Neural progenitor cell (in vitro differentiated cells): ENCODE results near the gene ASXL1. TPM values are rescaled to one million over a fixed set of nuclear protein-coding genes. Genes with fewer than 3 reads are reported as not detected.

ENCODE experiments used
- DNase-seq: peaks from one replicate; pipeline ENCODE4 v3.0.0-alpha.2; 2016; ENCODE audit warnings: low spot score
- H2AFZ ChIP-seq: fragments of 200-600 bp; sonication (generic); replicated peaks from 2 replicates; pipeline ENCODE4 v1.6.1; 2016; ENCODE audit warnings: antibody characterized with exemption
- H3F3A ChIP-seq: fragments of 200-600 bp; sonication (generic); 2 replicates; pipeline ENCODE4 v1.6.1; 2016; ENCODE audit warnings: antibody characterized with exemption, low read depth
- H3K27ac ChIP-seq: fragments of 200-600 bp; sonication (generic); 2 replicates; pipeline ENCODE4 v1.5.1; 2016; ENCODE audit warnings: mild to moderate bottlenecking
- H3K27me3 ChIP-seq: fragments of 200-600 bp; sonication (generic); 2 replicates; pipeline ENCODE4 v1.6.1; 2016; ENCODE audit warnings: mild to moderate bottlenecking, moderate library complexity
- H3K36me3 ChIP-seq: fragments of 200-600 bp; sonication (generic); 2 replicates; pipeline ENCODE4 v1.5.1; 2016
- H3K4me1 ChIP-seq: fragments of 200-600 bp; sonication (generic); 2 replicates; pipeline ENCODE4 v1.6.1; 2016; ENCODE audit warnings: mixed run types
- H3K4me2 ChIP-seq: fragments of 200-600 bp; sonication (generic); 2 replicates; pipeline ENCODE4 v1.6.1; 2016
- H3K4me3 ChIP-seq: fragments of 200-600 bp; sonication (generic); 2 replicates; pipeline ENCODE4 v1.5.1; 2016
- H3K79me2 ChIP-seq: fragments of 200-600 bp; sonication (generic); 2 replicates; pipeline ENCODE4 v1.6.1; 2016; ENCODE audit warnings: low read depth
- H3K9ac ChIP-seq: fragments of 200-600 bp; sonication (generic); 2 replicates; pipeline ENCODE4 v1.6.1; 2016
- H3K9me3 ChIP-seq: fragments of 200-600 bp; sonication (generic); 2 replicates; pipeline ENCODE4 v1.5.1; 2016; ENCODE audit warnings: low read depth
- H4K20me1 ChIP-seq: fragments of 200-600 bp; sonication (generic); 2 replicates; pipeline ENCODE4 v1.6.1; 2016; ENCODE audit warnings: low read depth
- H3K27ac Mint-ChIP-seq: 3 replicates; pipeline ENCODE4 v1.8.0; 2021; ENCODE audit warnings: mixed read lengths
- H3K27me3 Mint-ChIP-seq: 2 replicates; pipeline ENCODE4 v1.8.0; 2022; ENCODE audit warnings: low read depth, mild to moderate bottlenecking, inconsistent platforms, moderate library complexity, mixed read lengths; ENCODE audit not compliant: insufficient read depth
- H3K36me3 Mint-ChIP-seq: 3 replicates; pipeline ENCODE4 v1.8.0; 2021; ENCODE audit warnings: mixed read lengths
- H3K4me1 Mint-ChIP-seq: 3 replicates; pipeline ENCODE4 v1.8.0; 2021; ENCODE audit warnings: mixed read lengths
- H3K4me3 Mint-ChIP-seq: 3 replicates; pipeline ENCODE4 v1.8.0; 2021; ENCODE audit warnings: mild to moderate bottlenecking, moderate library complexity, mixed read lengths
- H3K9me3 Mint-ChIP-seq: 3 replicates; pipeline ENCODE4 v1.8.0; 2020; ENCODE audit warnings: mixed read lengths
- CTCF ChIP-seq: fragments of 200-600 bp; sonication (generic); IDR thresholded peaks from 2 replicates; pipeline ENCODE4 v1.5.1; 2017; ENCODE audit warnings: antibody characterized with exemption, mild to moderate bottlenecking
- EZH2 ChIP-seq: fragments of 200-600 bp; sonication (generic); IDR thresholded peaks from 2 replicates; pipeline ENCODE4 v1.6.1; 2017; ENCODE audit warnings: antibody characterized with exemption, mild to moderate bottlenecking, moderate library complexity
- EZH2phosphoT487 ChIP-seq: fragments of 200-600 bp; sonication (generic); IDR thresholded peaks from 2 replicates; pipeline ENCODE4 v1.6.1; 2017; ENCODE audit warnings: antibody characterized with exemption
- total RNA-seq: library from RNA; depleted of rRNA; stranded (reverse); fragments of >200 nt; gene quantifications from 2 replicates; pipeline ENCODE4 v1.2.3, GENCODE V29; 2015; ENCODE audit warnings: low replicate concordance

ASXL1 gene
- total RNA-seq, 1 donor from 2014 or later = 48.2 TPM

DNA sequence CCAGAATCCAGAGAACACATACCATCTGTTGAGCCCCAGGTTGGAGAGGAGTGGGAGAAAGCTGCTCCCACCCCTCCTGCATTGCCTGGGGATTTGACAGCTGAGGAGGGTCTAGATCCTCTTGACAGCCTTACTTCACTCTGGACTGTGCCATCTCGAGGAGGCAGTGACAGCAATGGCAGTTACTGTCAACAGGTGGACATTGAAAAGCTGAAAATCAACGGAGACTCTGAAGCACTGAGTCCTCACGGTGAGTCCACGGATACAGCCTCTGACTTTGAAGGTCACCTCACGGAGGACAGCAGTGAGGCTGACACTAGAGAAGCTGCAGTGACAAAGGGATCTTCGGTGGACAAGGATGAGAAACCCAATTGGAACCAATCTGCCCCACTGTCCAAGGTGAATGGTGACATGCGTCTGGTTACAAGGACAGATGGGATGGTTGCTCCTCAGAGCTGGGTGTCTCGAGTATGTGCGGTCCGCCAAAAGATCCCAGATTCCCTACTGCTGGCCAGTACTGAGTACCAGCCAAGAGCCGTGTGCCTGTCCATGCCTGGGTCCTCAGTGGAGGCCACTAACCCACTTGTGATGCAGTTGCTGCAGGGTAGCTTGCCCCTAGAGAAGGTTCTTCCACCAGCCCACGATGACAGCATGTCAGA, 77.4 kb downstream of the ASXL1 start:
- Mint-ChIP-seq H3K4me3 (no peak overlapping the region), H3K4me1 (peaks cover under 1% of the 10 kb centered on the region), H3K27ac (no peak overlapping the region), H3K36me3 (peaks cover 46% of the 10 kb centered on the region), H3K27me3 (peaks cover 4% of the 10 kb centered on the region), H3K9me3 (no peaks in the 10 kb centered on the region)
- H3K9ac ChIP-seq = no peak overlapping the region
- TF ChIP-seq CTCF = no peak
- TF ChIP-seq EZH2 = no peak
- H3K79me2 ChIP-seq = no peaks in the 10 kb centered on the region
- no peaks in the 10 kb centered on the region for H3K27me3 ChIP-seq
- no peaks in the 10 kb centered on the region for H3K9me3 ChIP-seq
- no peak overlapping the region for H3K27ac ChIP-seq
- H4K20me1 ChIP-seq = peaks cover 17% of the 10 kb centered on the region
- H2AFZ ChIP-seq = no peak overlapping the region
- no peaks in the 10 kb centered on the region for H3F3A ChIP-seq
- no peak for DNase-seq
- H3K36me3 ChIP-seq = peaks cover 6% of the 10 kb centered on the region
- H3K4me1 ChIP-seq = no peaks in the 10 kb centered on the region
- no peak overlapping the region for H3K4me3 ChIP-seq
- H3K4me2 ChIP-seq = no peak overlapping the region

GRCh38 chr20:32436142-32436861, 78.2 kb downstream of the ASXL1 start:
- Histone ChIP-seq H3K27me3 (no peaks in the 10 kb centered on the region), H3K9ac (no peak overlapping the region), H3K4me2 (no peak overlapping the region), H3K36me3 (peaks cover 6% of the 10 kb centered on the region), H3K9me3 (no peaks in the 10 kb centered on the region), H4K20me1 (peaks cover 24% of the 10 kb centered on the region), H3F3A (no peaks in the 10 kb centered on the region), H3K4me3 (no peak overlapping the region), H3K79me2 (no peaks in the 10 kb centered on the region), H3K27ac (no peak overlapping the region), H3K4me1 (peaks cover 2% of the 10 kb centered on the region), H2AFZ (no peak overlapping the region)
- no peak overlapping the region for H3K4me3 Mint-ChIP-seq
- peaks cover 6% of the 10 kb centered on the region for H3K27me3 Mint-ChIP-seq
- peaks cover 3% of the 10 kb centered on the region for H3K4me1 Mint-ChIP-seq
- no peak overlapping the region for H3K27ac Mint-ChIP-seq
- no peak for TF ChIP-seq EZH2phosphoT487
- TF ChIP-seq CTCF = no peak
- no peak for TF ChIP-seq EZH2
- no peaks in the 10 kb centered on the region for H3K9me3 Mint-ChIP-seq
- H3K36me3 Mint-ChIP-seq = peaks cover 49% of the 10 kb centered on the region
- no peak for DNase-seq

- TF ChIP-seq EZH2phosphoT487 (no peak), EZH2 (no peak), CTCF (no peak)
- no peak overlapping the region for H3K27ac Mint-ChIP-seq
Measured at GRCh38 chr20:32436968-32437367, 78.8 kb downstream of the ASXL1 start.

More at GRCh38 chr20:32436968-32437367, 78.8 kb downstream of the ASXL1 start:
- Histone ChIP-seq H2AFZ (no peak overlapping the region), H3K27ac (no peak overlapping the region), H3F3A (no peaks in the 10 kb centered on the region), H4K20me1 (peaks cover 31% of the 10 kb centered on the region), H3K9ac (no peak overlapping the region), H3K9me3 (no peaks in the 10 kb centered on the region), H3K79me2 (no peaks in the 10 kb centered on the region), H3K4me1 (peaks cover 5% of the 10 kb centered on the region), H3K4me2 (no peak overlapping the region), H3K36me3 (peaks cover 6% of the 10 kb centered on the region), H3K27me3 (no peaks in the 10 kb centered on the region), H3K4me3 (no peak overlapping the region)
- Mint-ChIP-seq H3K27me3 (peaks cover 6% of the 10 kb centered on the region), H3K36me3 (peaks cover 51% of the 10 kb centered on the region), H3K4me3 (no peak overlapping the region), H3K9me3 (no peaks in the 10 kb centered on the region), H3K4me1 (peaks cover 3% of the 10 kb centered on the region)
- no peak for DNase-seq
